ENCODE results near the gene CLCF1. TPM values are rescaled to one million over a fixed set of nuclear protein-coding genes. Genes with fewer than 3 reads are reported as not detected.

The CLCF1 gene
- total RNA-seq, 2 experiments from 2014 or later = 0.39 to 0.45 TPM

DNA sequence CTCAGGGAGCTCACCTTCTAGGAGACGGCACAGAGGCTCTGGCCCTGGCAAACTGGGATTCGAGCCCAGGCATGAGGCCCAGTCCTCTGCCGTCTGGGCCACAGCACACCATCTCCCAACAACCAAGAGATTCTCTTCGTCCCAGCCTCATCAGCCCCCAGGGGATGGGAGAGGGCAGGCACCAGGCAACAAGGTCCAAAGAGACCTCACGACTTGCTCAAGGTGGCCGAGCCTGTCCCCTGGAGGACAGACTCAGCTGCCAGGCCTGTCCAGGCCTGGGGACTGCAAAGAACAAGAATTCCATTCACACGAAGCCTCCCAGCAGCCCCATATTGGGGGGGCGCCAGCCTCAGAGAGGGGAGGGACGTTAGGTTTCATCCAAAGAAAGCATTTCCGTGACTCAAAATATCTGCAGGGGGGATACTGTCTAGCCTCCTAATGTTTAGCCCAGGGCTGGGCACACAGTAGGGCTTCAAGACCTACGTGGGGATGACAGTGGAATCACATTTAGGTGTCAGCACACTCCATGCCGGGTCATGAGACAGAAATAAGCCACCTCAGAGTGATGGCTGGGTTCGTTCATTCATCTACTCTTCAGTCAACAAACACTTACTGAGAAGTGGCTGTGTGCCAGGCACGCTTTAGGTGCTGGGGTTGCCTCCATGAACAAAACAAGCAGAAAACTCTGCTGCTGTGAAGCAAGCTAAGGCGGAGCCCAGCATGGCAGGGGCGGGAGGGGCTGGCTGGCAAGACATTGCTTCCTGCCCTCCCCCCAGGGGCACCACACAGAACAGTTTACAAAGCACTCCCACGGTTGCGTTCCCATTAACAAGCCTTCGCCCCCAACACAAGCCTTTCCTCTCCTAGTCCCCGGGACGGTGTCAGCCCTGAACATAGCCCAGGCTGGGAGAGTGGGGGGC, 43.3 kb upstream of the CLCF1 start:
- CTCF ChIA-PET = interaction anchor here (1.1 to 1.2 kb wide), 3 partner anchors 15 to 25 kb away, joined by 3 to 7 read pairs (median 3); partner anchors contain the start of genes PPP1CA and RAD9A
- H3K9me3 Mint-ChIP-seq = no peaks in the 10 kb centered on the region
- H3K4me3 Mint-ChIP-seq = peak overlapping the region; percentile 58
- intact Hi-C loops (cut with micrococcal nuclease) = loop anchor here (1.0 kb wide), 1 partner anchor 90 kb away; no protein-coding TSS in a partner anchor
- peak; percentile 76 for DNase-seq
- peak overlapping the region; percentile 84 for H3K27ac Mint-ChIP-seq
- POLR2A ChIA-PET = interaction anchor here (0.7 to 1.9 kb wide), 3 partner anchors 12 to 20 kb away, joined by 3 to 8 read pairs (median 3); partner anchors contain the start of gene PTPRCAP
- H3K36me3 Mint-ChIP-seq = no peaks in the 10 kb centered on the region
- peaks cover 62% of the 10 kb centered on the region for H3K4me1 Mint-ChIP-seq (ENCODE audit: low read depth)
- H3K27me3 Mint-ChIP-seq = no peaks in the 10 kb centered on the region

DNA sequence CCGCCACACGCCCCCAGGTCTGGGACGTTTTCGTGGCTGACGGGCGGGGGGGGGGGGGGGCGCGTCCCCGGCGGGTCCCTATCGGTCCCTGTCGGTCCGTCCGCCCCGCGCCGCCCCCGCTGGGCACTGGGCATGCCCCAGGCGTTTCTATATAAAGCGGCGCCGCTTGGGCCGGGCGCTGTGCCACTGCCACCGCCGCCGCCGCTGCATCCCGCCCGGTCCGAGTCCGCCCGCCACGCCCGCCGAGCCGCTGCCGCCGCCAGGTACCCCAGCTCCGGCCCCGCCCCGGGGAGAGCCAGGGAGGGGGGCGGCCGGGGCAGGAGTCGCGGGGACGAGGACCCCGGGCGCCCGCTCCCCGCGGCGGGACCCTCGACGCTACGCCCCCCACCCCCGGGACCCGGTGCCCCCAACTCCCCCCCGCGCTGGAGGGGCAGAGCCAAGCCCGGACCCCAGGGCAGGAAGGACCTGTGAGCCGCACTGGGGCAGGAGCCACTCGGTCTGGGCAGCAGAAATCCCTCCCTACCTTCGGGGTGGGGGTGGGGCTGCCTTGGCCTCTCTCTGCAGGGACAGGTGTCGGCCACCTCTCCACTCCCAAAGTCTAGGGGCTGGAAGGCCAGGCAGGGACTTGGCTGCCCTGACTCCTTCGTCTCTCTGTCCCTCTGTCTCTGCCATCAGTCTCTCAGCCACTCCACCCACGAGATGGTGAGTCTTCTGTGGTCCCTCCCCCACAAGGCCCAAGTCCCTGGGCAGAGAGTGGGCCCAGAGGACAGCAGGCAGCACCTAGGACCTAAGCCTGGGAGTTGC, 42.3 kb upstream of the CLCF1 start, which contains the start of gene CARNS1:
Gene CARNS1 (plus strand): TSS at position 178 of the 804 bp plus-strand sequence. CDS start 522 bp downstream, at position 700.
- peak within 1 kb of the TSS; percentile 84 for H3K27ac Mint-ChIP-seq
- H3K4me1 Mint-ChIP-seq (ENCODE audit: low read depth) = peaks cover 67% of the 10 kb centered on the region
- CTCF ChIA-PET = interaction anchor here (0.6 to 1.2 kb wide), 2 partner anchors 12 to 14 kb away, joined by 3 to 7 read pairs; partner anchors contain the start of genes PPP1CA and TBC1D10C
- no peak for DNase-seq
- H3K4me3 Mint-ChIP-seq = peak within 1 kb of the TSS; percentile 66
- H3K27me3 Mint-ChIP-seq = no peaks in the 10 kb centered on the region
- intact Hi-C loops (cut with micrococcal nuclease) = no loop called here
- POLR2A ChIA-PET = interaction anchor here (0.9 to 1.9 kb wide), 2 partner anchors 11 to 24 kb away, joined by 3 to 8 read pairs; partner anchors contain the start of gene RAD9A
- no peaks in the 10 kb centered on the region for H3K9me3 Mint-ChIP-seq
- H3K36me3 Mint-ChIP-seq = no peaks in the 10 kb centered on the region

DNA sequence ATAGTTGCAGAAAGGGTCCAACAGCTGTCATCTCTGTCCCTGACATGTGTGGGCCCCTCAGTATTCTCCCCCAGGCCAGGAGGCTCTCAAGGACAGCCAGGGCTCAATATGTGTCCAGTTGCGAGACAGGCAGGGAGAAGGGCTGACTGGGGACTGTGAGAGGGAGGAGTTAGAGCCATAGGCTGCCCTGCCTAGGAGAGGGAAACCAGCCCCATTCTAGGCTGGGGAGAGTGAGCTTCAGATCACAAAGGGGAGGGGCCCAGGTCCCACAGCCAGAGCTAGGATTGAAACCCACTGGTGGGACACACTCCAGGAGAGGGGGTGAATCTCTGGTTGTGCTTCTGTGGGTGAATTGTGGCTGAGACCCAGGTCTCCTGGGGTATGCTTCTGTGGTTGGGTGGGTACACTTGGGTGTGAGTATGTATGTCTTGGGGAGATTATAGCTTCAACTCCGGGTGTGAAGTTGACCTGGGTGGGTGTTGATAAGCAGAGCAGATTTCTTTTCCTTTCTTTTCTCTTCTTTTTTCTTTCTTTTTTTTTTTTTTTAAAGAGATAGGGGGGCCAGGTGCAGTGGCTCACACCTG, 40.0 kb upstream of the CLCF1 start:
- ChIA-PET POLR2A (interaction anchor here (0.6 to 2.8 kb wide), 6 partner anchors 10 to 71 kb away, joined by 3 to 19 read pairs (median 4); partner anchors contain the start of genes PPP1CA, PTPRCAP and TBC1D10C), CTCF (interaction anchor here (0.6 to 1.4 kb wide), 4 partner anchors 12 to 55 kb away, joined by 3 to 4 read pairs (median 3); partner anchors contain the start of gene PPP1CA)
- intact Hi-C loops (cut with micrococcal nuclease) = no loop called here
- DNase-seq = no peak
- peak overlapping the region; percentile 6 for H3K27ac Mint-ChIP-seq
- H3K36me3 Mint-ChIP-seq = peaks cover 10% of the 10 kb centered on the region
- H3K27me3 Mint-ChIP-seq = no peaks in the 10 kb centered on the region
- peaks cover 73% of the 10 kb centered on the region for H3K4me1 Mint-ChIP-seq (ENCODE audit: low read depth)
- H3K4me3 Mint-ChIP-seq = no peak overlapping the region
- no peaks in the 10 kb centered on the region for H3K9me3 Mint-ChIP-seq

DNA sequence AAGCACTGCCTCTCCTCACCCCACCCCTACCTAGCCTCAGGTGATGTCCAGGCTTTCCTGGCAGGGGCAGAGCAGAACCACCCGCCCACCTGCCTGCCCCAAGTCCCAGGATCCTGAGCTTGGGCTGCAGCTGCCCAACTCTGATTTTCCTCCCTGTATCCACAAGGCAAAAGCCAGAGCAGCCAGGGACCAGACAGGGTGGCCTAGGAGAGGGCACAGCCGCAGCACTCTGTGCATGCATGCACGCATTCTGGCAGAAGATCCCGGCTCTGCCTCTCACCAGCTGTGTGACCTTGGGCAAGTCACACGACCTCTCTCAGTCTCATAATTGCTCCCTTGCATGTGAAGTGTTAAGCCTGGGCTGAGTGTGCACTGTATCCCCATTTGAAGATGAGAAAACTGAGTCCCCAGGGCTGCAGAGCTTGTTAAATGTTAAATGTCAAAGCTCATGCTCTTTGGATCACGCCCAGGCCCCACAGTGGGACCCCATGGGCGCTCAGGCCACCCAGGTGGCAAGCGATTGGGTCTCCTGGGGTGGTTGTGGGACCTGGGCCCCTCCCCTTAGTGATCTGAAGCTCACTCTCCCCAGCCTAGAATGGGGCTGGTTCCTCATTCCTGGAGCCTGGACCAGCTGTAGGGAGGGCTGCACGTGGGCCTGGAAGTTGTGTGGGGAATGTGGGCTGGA, 39.2 kb upstream of the CLCF1 start:
- DNase-seq = no peak
- no peaks in the 10 kb centered on the region for H3K27me3 Mint-ChIP-seq
- POLR2A ChIA-PET = interaction anchor here (0.6 to 2.8 kb wide), 7 partner anchors 10 to 72 kb away, joined by 3 to 19 read pairs (median 4); partner anchors contain the start of genes POLD4, PPP1CA, PTPRCAP and RPS6KB2
- intact Hi-C loops (cut with micrococcal nuclease) = no loop called here
- H3K27ac Mint-ChIP-seq = peak overlapping the region; percentile 90
- no peaks in the 10 kb centered on the region for H3K9me3 Mint-ChIP-seq
- peaks cover 14% of the 10 kb centered on the region for H3K36me3 Mint-ChIP-seq
- CTCF ChIA-PET = interaction anchor here (1.0 to 1.4 kb wide), 4 partner anchors 11 to 27 kb away, joined by 3 to 4 read pairs (median 4); partner anchors contain the start of gene PPP1CA
- H3K4me1 Mint-ChIP-seq (ENCODE audit: low read depth) = peaks cover 73% of the 10 kb centered on the region
- no peak overlapping the region for H3K4me3 Mint-ChIP-seq

DNA sequence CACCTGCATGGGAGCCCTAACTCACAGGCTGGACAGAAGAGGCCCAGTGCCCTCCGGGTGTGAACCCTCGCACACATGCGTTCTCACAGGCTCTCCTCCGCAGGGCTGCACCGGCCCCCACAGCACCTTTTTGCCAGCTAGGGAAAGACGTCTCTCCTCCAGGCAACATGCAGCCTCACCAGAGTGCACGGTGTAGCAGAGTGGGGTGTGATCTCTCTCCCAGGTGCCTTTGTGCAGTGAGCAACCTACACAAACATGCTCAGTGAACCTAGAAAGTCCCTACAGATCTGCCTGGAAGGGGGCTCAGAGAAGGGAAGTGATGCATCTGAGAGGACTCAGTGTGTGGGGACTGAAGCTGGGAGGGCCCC, 38.4 kb upstream of the CLCF1 start:
- peak overlapping the region; percentile 90 for H3K27ac Mint-ChIP-seq
- H3K36me3 Mint-ChIP-seq = peaks cover 23% of the 10 kb centered on the region
- H3K9me3 Mint-ChIP-seq = no peaks in the 10 kb centered on the region
- DNase-seq = peak; percentile 49
- peaks cover 75% of the 10 kb centered on the region for H3K4me1 Mint-ChIP-seq (ENCODE audit: low read depth)
- no peak overlapping the region for H3K4me3 Mint-ChIP-seq
- ChIA-PET POLR2A (interaction anchor here (1.2 to 2.8 kb wide), 5 partner anchors 9 to 59 kb away, joined by 3 to 19 read pairs (median 6); partner anchors contain the start of genes POLD4, PPP1CA, PTPRCAP and RPS6KB2), CTCF (interaction anchor here (1.3 kb wide), 1 partner anchor 11 kb away, joined by 4 read pairs; no protein-coding TSS in a partner anchor)
- intact Hi-C loops (cut with micrococcal nuclease) = no loop called here
- no peaks in the 10 kb centered on the region for H3K27me3 Mint-ChIP-seq

DNA sequence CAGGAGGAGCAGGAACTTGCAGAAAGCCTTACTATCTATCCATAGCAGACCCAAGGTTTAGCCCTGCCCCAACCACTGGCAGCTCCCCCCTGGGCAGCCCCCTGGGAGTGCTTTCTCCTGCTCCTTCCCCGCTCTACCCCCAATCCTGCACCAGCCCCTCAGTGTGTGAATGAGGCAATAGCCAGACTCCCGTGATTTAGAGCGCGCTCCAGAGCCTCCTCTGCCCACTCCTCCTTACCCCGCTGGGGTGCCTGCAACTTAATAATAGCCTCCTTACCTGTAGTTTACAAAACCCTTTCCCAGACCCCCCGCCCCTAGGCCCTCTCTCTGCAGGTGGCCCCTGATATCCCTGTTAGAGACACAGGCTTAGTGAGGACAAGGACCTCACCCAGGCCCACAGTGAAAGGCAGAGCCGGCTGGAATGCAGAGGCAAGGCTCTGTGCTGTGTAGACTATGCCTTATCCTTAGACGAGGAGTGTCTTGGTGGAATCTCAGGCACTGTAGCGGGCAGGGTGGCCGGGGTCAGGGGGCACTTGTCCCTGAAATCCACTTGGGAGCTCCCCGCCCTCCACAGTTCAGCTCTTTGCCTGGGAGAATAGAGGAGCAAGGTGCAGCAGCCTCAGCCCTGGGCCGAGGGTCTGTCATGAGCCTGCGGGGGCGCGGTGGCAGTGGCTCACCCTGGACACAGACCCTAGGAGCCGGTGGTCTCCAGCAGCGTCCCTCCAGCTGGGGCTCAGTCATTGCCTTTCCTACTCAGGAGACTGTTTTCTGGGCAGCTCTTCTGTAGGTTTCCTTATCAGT, 37.8 kb upstream of the CLCF1 start:
- intact Hi-C loops (cut with micrococcal nuclease) = no loop called here
- Mint-ChIP-seq H3K9me3 (no peaks in the 10 kb centered on the region), H3K27ac (peak overlapping the region; percentile 90), H3K36me3 (peaks cover 28% of the 10 kb centered on the region), H3K27me3 (no peaks in the 10 kb centered on the region), H3K4me3 (no peak overlapping the region), H3K4me1 (ENCODE audit: low read depth) (peaks cover 75% of the 10 kb centered on the region)
- ChIA-PET CTCF (interaction anchor here (1.3 kb wide), 1 partner anchor 10 kb away, joined by 4 read pairs; no protein-coding TSS in a partner anchor), POLR2A (interaction anchor here (1.9 to 2.8 kb wide), 2 partner anchors 8 to 9 kb away, joined by 6 to 19 read pairs; partner anchors contain the start of genes PPP1CA and TBC1D10C)
- no peak for DNase-seq

DNA sequence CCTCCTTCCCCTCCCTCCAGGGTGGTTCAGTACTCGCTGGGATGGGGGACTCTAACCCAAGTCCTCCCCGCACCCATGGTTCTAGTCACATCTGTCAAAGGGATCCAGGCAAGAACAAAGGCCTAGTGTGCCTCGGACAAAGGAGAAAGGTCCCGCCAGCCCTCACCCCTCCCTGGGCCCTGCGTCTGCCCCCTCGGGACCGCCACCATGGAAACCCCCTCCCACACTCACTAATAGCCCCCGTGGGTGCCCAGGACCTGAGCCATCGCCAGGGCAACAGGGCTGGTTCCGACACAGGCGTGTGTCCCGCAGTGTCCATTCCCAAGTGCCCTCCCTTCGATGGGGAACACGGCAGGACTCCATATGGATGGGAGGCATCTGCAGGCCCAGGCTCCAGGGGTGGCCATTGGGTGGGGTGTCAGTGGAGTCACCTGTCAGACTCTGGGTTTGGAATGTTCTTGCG, 37.0 kb upstream of the CLCF1 start:
- Mint-ChIP-seq H3K27ac (peak overlapping the region; percentile 90), H3K4me3 (peak overlapping the region; percentile 71), H3K9me3 (no peaks in the 10 kb centered on the region), H3K36me3 (peaks cover 34% of the 10 kb centered on the region), H3K27me3 (no peaks in the 10 kb centered on the region), H3K4me1 (ENCODE audit: low read depth) (peaks cover 78% of the 10 kb centered on the region)
- CTCF ChIA-PET = no interaction called here
- POLR2A ChIA-PET = interaction anchor here (1.9 kb wide), 1 partner anchor 10 kb away, joined by 6 read pairs; no protein-coding TSS in a partner anchor
- intact Hi-C loops (cut with micrococcal nuclease) = no loop called here
- DNase-seq = no peak

DNA sequence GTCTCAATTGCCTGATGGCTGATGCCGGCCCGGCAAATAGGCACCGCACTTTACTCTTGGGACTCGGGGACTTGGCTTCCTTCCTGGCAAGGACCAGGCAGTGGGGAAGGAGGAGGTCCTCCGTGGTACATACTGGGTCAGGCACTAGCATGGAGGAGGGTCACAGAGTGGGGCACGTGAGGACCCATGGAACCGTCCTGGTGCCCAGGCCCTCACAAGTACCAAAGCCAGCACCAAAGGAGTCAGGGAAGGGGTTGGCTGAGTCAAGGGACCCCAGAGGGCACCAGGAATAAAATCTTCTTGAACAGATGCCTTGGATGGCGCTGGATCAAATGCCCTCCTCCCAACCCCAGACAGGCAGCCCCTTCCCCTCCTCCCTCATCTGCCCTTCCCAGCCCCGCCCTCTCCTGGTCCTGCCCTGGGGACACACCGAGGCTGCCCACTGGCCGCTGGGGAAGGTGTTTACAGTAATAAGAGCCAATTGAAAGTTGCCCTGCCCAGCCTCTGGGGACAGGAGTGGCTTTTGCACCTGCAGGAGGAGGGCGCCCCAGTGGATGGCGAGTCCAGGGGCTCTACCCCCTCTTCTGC, 36.5 kb upstream of the CLCF1 start:
- CTCF ChIA-PET = no interaction called here
- H3K36me3 Mint-ChIP-seq = peaks cover 39% of the 10 kb centered on the region
- no peak for DNase-seq

DNA sequence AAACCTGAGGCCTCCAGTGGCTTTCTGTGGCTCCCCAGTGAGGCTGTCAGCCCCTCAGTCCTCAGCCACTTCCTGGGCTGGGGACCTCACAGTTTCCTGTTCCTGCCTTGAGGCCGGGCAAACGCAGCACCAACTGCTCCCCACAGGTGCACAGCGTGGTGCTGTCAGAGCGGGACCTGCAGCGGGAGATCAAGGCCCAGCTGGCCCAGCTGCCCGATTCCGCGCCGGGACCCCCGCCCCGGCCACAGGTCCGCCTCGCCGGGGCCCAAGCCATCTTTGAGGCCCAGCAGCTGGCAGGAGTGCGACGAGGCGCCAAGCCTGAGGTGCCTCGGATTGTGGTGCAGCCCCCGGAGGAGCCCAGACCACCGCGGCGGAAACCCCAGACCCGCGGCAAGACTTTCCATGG, 35.9 kb upstream of the CLCF1 start:
- Mint-ChIP-seq H3K27ac (peak overlapping the region; percentile 93), H3K4me1 (ENCODE audit: low read depth) (peaks cover 81% of the 10 kb centered on the region), H3K9me3 (no peaks in the 10 kb centered on the region), H3K36me3 (peaks cover 44% of the 10 kb centered on the region), H3K27me3 (no peaks in the 10 kb centered on the region), H3K4me3 (peak overlapping the region; percentile 87)
- ChIA-PET POLR2A (interaction anchor here (1.4 to 3.5 kb wide), 5 partner anchors 9 to 79 kb away, joined by 3 to 22 read pairs (median 11); partner anchors contain the start of gene PTPRCAP), CTCF (no interaction called here)
- intact Hi-C loops (cut with micrococcal nuclease) = no loop called here
- DNase-seq = peak; percentile 86

More for the DNA sequence above, 36.5 kb upstream of the CLCF1 start:
- peak overlapping the region; percentile 90 for H3K27ac Mint-ChIP-seq
- POLR2A ChIA-PET = interaction anchor here (1.4 to 3.5 kb wide), 4 partner anchors 9 to 78 kb away, joined by 3 to 21 read pairs (median 8); no protein-coding TSS in a partner anchor
- no peaks in the 10 kb centered on the region for H3K27me3 Mint-ChIP-seq
- H3K9me3 Mint-ChIP-seq = no peaks in the 10 kb centered on the region
- intact Hi-C loops (cut with micrococcal nuclease) = no loop called here
- peaks cover 81% of the 10 kb centered on the region for H3K4me1 Mint-ChIP-seq (ENCODE audit: low read depth)
- peak overlapping the region; percentile 71 for H3K4me3 Mint-ChIP-seq

All from activated CD4-positive, alpha-beta memory T cell treated with anti-CD3 and anti-CD28 coated beads for 36 hours (primary cell).